H1 (cell line): ENCODE measurements around the gene TLR9. TPM values are rescaled to one million over a fixed set of nuclear protein-coding genes. Genes with fewer than 3 reads are reported as not detected.

ENCODE experiments used
- CTCF ChIA-PET: fragments of 300-600 bp; sonication (Branson Sonifier 250); formaldehyde crosslinking; loops from one replicate; lab custom pipeline; 2021; ENCODE audit not compliant: partially characterized antibody; lab: Charles Lee
- POLR2A ChIA-PET: fragments of 300-600 bp; sonication (Branson Sonifier 250); formaldehyde crosslinking; loops from one replicate; lab custom pipeline; 2021; ENCODE audit warnings: inconsistent platforms; ENCODE audit not compliant: partially characterized antibody; lab: Charles Lee
- DNase-seq, 2 experiments: peaks; one replicate each; pipeline versions ENCODE4 v3.0.0 to v3.0.0-alpha.2; 2010 to 2022; ENCODE audit warnings: low spot score in 2 of 2, low read depth in 1 of 2, mixed read lengths in 1 of 2
- FAIRE-seq: peaks from 2 replicates; lab custom pipeline; 2011; peaks lifted over from hg19 to GRCh38; lab: Jason Lieb, UNC
- H2AFZ ChIP-seq: 2 replicates; pipeline ENCODE4 v1.8.1; 2012; ENCODE audit warnings: low read length, inconsistent platforms
- H2AK5ac ChIP-seq: 2 replicates; pipeline ENCODE4 v1.6.1; 2013; ENCODE audit warnings: low read depth, low read length
- H2BK120ac ChIP-seq: replicated peaks from 2 replicates; pipeline ENCODE3; 2013; ENCODE audit warnings: low read depth, low read length, inconsistent platforms
- H2BK12ac ChIP-seq: 2 replicates; pipeline ENCODE4 v1.6.1; 2013; ENCODE audit warnings: low read depth, low read length
- H2BK15ac ChIP-seq: 2 replicates; pipeline ENCODE4 v1.6.1; 2013; ENCODE audit warnings: low read length
- H2BK20ac ChIP-seq: 2 replicates; pipeline ENCODE4 v1.6.1; 2013; ENCODE audit warnings: low read length
- H2BK5ac ChIP-seq: 2 replicates; pipeline ENCODE4 v1.6.1; 2013; ENCODE audit warnings: low read depth, low read length
- H3K14ac ChIP-seq: 2 replicates; pipeline ENCODE4 v1.6.1; 2013; ENCODE audit warnings: inconsistent platforms; ENCODE audit not compliant: insufficient read length
- H3K18ac ChIP-seq: 2 replicates; pipeline ENCODE4 v1.6.1; 2013; ENCODE audit warnings: low read length; ENCODE audit errors: extremely low read depth
- H3K23ac ChIP-seq: 2 replicates; pipeline ENCODE4 v1.6.1; 2013; ENCODE audit warnings: inconsistent platforms; ENCODE audit not compliant: insufficient read length
- H3K23me2 ChIP-seq: 2 replicates; pipeline ENCODE4 v1.6.1; 2013; ENCODE audit warnings: low read depth, low read length
- H3K27ac ChIP-seq: 2 replicates; pipeline ENCODE4 v1.6.1; 2011; ENCODE audit warnings: low read depth, low read length, inconsistent platforms
- H3K27me3 ChIP-seq, 4 experiments: replicated peaks in 1 of 4; 1 replicate in 1 of 4; 2 replicates in 3 of 4; pipeline versions ENCODE4 v1.6.1 to v1.8.1; 2011 to 2013; ENCODE audit warnings: low read length in 3 of 4, mild to moderate bottlenecking in 3 of 4, inconsistent platforms in 2 of 4, mixed read lengths in 2 of 4, moderate library complexity in 1 of 4; ENCODE audit not compliant: control insufficient read depth in 3 of 4, insufficient read depth in 3 of 4; ENCODE audit errors: extremely low read depth in 1 of 4
- H3K36me3 ChIP-seq, 4 experiments: 2 replicates each; pipeline versions ENCODE4 v1.6.1 to v1.8.1; 2011 to 2013; ENCODE audit warnings: mild to moderate bottlenecking in 4 of 4, low read length in 3 of 4, moderate library complexity in 2 of 4, control low read depth in 1 of 4, inconsistent platforms in 1 of 4; ENCODE audit not compliant: insufficient read depth in 4 of 4, control insufficient read depth in 2 of 4
- H3K4ac ChIP-seq: replicated peaks from 2 replicates; pipeline ENCODE3; 2013; ENCODE audit warnings: low read length, low read depth, mixed read lengths, inconsistent platforms; ENCODE audit not compliant: insufficient read length
- H3K4me1 ChIP-seq, 4 experiments: replicated peaks in 1 of 4; 1 replicate in 1 of 4; 2 replicates in 3 of 4; pipeline versions ENCODE4 v1.6.1 to v1.8.1; 2011 to 2013; ENCODE audit warnings: low read length in 3 of 4, inconsistent platforms in 2 of 4, mixed read lengths in 1 of 4; ENCODE audit not compliant: insufficient read depth in 4 of 4, control insufficient read depth in 3 of 4
- H3K4me2 ChIP-seq, 2 experiments: 2 replicates each; pipeline versions ENCODE4 v1.6.1 to v1.8.1; 2011 to 2013; ENCODE audit warnings: low read depth in 2 of 2, low read length in 2 of 2, control low read depth in 1 of 2, inconsistent platforms in 1 of 2, mild to moderate bottlenecking in 1 of 2; ENCODE audit not compliant: insufficient read depth in 1 of 2
- H3K4me3 ChIP-seq, 4 experiments: fragments of 200-600, 300-600 bp in 1 of 4; sonication (generic), shearing (Covaris generic), sonication (Bioruptor Twin) in 1 of 4; 2 replicates each; pipeline versions ENCODE4 v1.5.1 to v1.8.1; 2011 to 2016; ENCODE audit warnings: low read length in 4 of 4, low read depth in 3 of 4, control low read depth in 2 of 4, inconsistent platforms in 2 of 4, mild to moderate bottlenecking in 2 of 4, mixed read lengths in 1 of 4, moderate library complexity in 1 of 4; ENCODE audit not compliant: insufficient read depth in 2 of 4; ENCODE audit errors: extremely low read depth in 1 of 4
- H3K56ac ChIP-seq: replicated peaks from 2 replicates; pipeline ENCODE3; 2013; ENCODE audit warnings: low read depth, mild to moderate bottlenecking, mixed read lengths, low read length, inconsistent platforms; ENCODE audit not compliant: insufficient read length
- H3K79me1 ChIP-seq: 2 replicates; pipeline ENCODE4 v1.6.1; 2013; ENCODE audit warnings: low read depth, low read length, control low read depth
- H3K79me2 ChIP-seq, 2 experiments: 2 replicates each; pipeline versions ENCODE4 v1.6.1 to v1.8.1; 2012 to 2013; ENCODE audit warnings: low read length in 2 of 2, mild to moderate bottlenecking in 2 of 2, inconsistent platforms in 1 of 2; ENCODE audit not compliant: insufficient read depth in 2 of 2, control insufficient read depth in 1 of 2
- H3K9ac ChIP-seq, 4 experiments: replicated peaks in 1 of 4; 1 replicate in 1 of 4; 2 replicates in 3 of 4; pipeline versions ENCODE4 v1.6.1 to v1.8.1; 2011 to 2013; ENCODE audit warnings: low read depth in 3 of 4, low read length in 3 of 4, control low read depth in 2 of 4, mild to moderate bottlenecking in 2 of 4, moderate library complexity in 2 of 4, inconsistent platforms in 1 of 4; ENCODE audit errors: extremely low read depth in 1 of 4
- H3K9me3 ChIP-seq, 2 experiments: 2 replicates each; pipeline versions ENCODE4 v1.6.1 to v1.8.1; 2012 to 2013; ENCODE audit warnings: mild to moderate bottlenecking in 2 of 2, moderate library complexity in 2 of 2, control low read depth in 1 of 2, inconsistent platforms in 1 of 2, low read depth in 1 of 2, low read length in 1 of 2, mixed read lengths in 1 of 2; ENCODE audit not compliant: insufficient read depth in 2 of 2
- H4K20me1 ChIP-seq, 2 experiments: replicated peaks in 1 of 2; 2 replicates each; pipeline versions ENCODE3 to v1.8.1; 2011 to 2013; ENCODE audit warnings: inconsistent platforms in 2 of 2, low read length in 2 of 2, mild to moderate bottlenecking in 1 of 2; ENCODE audit not compliant: insufficient read depth in 2 of 2, control insufficient read depth in 1 of 2
- H4K5ac ChIP-seq: 2 replicates; pipeline ENCODE4 v1.6.1; 2013; ENCODE audit warnings: low read length, low read depth, mixed read lengths, inconsistent platforms; ENCODE audit not compliant: insufficient read length
- H4K8ac ChIP-seq: 2 replicates; pipeline ENCODE4 v1.8.0; 2013; ENCODE audit warnings: mild to moderate bottlenecking, moderate library complexity, low read length, inconsistent platforms; ENCODE audit not compliant: insufficient read depth; ENCODE audit errors: extremely low read depth
- H4K91ac ChIP-seq: replicated peaks from 2 replicates; pipeline ENCODE3; 2013; ENCODE audit warnings: low read length, mixed read lengths, inconsistent platforms; ENCODE audit not compliant: insufficient read length
- ASH2L ChIP-seq: fragments of 200-600, 300-600 bp; sonication (generic); IDR thresholded peaks from one replicate; pipeline ENCODE4 v1.7.1; 2017; ENCODE audit warnings: low read length
- CBX5 ChIP-seq: fragments of 300-800, 300-1000 bp; sonication (generic); IDR thresholded peaks from 2 replicates; pipeline ENCODE4 v1.7.1; 2016; ENCODE audit warnings: antibody characterized with exemption, low read length, low read depth
- CHD2 ChIP-seq: IDR thresholded peaks from 2 replicates; pipeline ENCODE4 v1.6.1; 2012; ENCODE audit warnings: low read length, improper control_type of control experiment
- EP300 ChIP-seq, 2 experiments: IDR thresholded peaks; 1 replicate in 1 of 2; 2 replicates in 1 of 2; pipeline ENCODE4 v1.6.1; 2011 to 2012; ENCODE audit warnings: low read depth in 2 of 2, low read length in 2 of 2, mild to moderate bottlenecking in 2 of 2, borderline replicate concordance in 1 of 2, inconsistent platforms in 1 of 2, moderate library complexity in 1 of 2
- KDM4A ChIP-seq: IDR thresholded peaks from one replicate; pipeline ENCODE4 v1.7.1; 2012; ENCODE audit warnings: low read depth, mild to moderate bottlenecking, moderate library complexity, low read length, inconsistent platforms; ENCODE audit not compliant: severe bottlenecking
- NRF1 ChIP-seq: IDR thresholded peaks from 2 replicates; pipeline ENCODE4 v1.6.1; 2011; ENCODE audit warnings: mild to moderate bottlenecking, low read depth, low read length, improper control_type of control experiment
- PHF8 ChIP-seq: fragments of 200-600 bp; sonication (generic); conservative IDR thresholded peaks from 2 replicates; pipeline ENCODE4 v1.7.1; 2012; ENCODE audit warnings: low read depth, mild to moderate bottlenecking, inconsistent platforms, low read length, moderate library complexity
- RBBP5 ChIP-seq: IDR thresholded peaks from 2 replicates; pipeline ENCODE4 v1.7.1; 2012; ENCODE audit warnings: low read depth, mild to moderate bottlenecking, inconsistent platforms, low read length, moderate library complexity, borderline replicate concordance
- RNF2 ChIP-seq: fragments of 200-900, 300-1000 bp; sonication (generic); IDR thresholded peaks from 2 replicates; pipeline ENCODE4 v1.7.1; 2016; ENCODE audit warnings: borderline replicate concordance, low read depth, mild to moderate bottlenecking, antibody characterized with exemption, low read length; ENCODE audit not compliant: poor library complexity, severe bottlenecking; ENCODE audit errors: missing control alignments
- SUZ12 ChIP-seq: fragments of 200-600 bp; sonication (generic); IDR thresholded peaks from 2 replicates; pipeline ENCODE4 v1.6.1; 2012; ENCODE audit warnings: mild to moderate bottlenecking, inconsistent platforms, low read length, moderate library complexity, mixed read lengths
- WGBS, 2 experiments: shearing (Covaris generic) in 1 of 2; methylation state at CpG; one replicate each; pipeline versions ENCODE4 v1.1.6 to v1.1.7; 2013 to 2015; ENCODE audit warnings: low lambda C conversion rate in 2 of 2, mixed read lengths in 2 of 2, inconsistent platforms in 1 of 2, low coverage in 1 of 2, missing lambda C conversion rate in 1 of 2; ENCODE audit not compliant: insufficient replicate concordance in 2 of 2, insufficient coverage in 1 of 2, insufficient read length in 1 of 2; ENCODE audit errors: extremely low coverage in 1 of 2, missing lambda C conversion rate in 1 of 2; 5-methylcytosine and 5-hydroxymethylcytosine counted together
- polyA plus RNA-seq, 7 experiments: library from polyadenylated mRNA; depleted of rRNA in 3 of 7; stranded (reverse) in 5 of 7; unstranded in 2 of 7; fragments of >200 nt in 5 of 7; fragments of 200-250 nt in 2 of 7; gene quantifications; 1 replicate in 5 of 7; 2 replicates in 1 of 7; 4 replicates in 1 of 7; pipeline versions ENCODE4 v1.2.1 to v1.2.3, GENCODE V29; 2011 to 2013; ENCODE audit warnings: missing spikeins in 2 of 7, mixed read lengths in 2 of 7
- total RNA-seq: library from RNA; stranded (reverse); fragmentation: NEBNext Ultra II Directional; extraction: Animal tissue kit (Norgen Biotek cat#: 25700); gene quantifications from 2 replicates; pipeline ENCODE4 v1.2.1, GENCODE V29; 2021
- TF ChIP-seq, protein P1 (sequence below): IDR thresholded peaks from 2 replicates; pipeline ENCODE4 v1.6.1; 2012; ENCODE audit warnings: low read length, inconsistent platforms

The TLR9 gene
- total and polyA plus RNA-seq, 2 of the 8 experiments (the other 6 are each of a cell fraction or from before 2014, with no cell fraction given), result 0.05 TPM; not detected in 1

DNA sequence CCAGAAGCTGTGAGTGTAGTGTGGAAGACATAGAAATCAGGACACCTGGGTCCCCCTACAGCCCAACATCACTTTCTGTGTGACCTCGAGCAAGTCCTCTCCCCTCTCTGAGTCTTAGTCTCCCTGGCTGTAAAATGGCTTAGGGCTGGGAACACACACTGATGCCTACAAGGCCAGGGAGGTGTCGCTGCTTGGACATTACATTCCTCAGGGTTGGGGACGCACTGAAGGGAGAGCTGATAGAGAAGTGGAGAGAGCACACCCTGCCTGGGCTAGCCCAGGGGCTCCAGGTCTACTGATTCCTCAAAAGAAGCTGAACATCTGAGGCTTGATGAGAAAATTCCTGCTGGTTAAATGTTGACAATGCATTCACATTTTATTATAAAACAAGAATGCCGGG lies 33.8 kb downstream of the TLR9 start:
- Histone ChIP-seq H4K8ac (no peak overlapping the region), H3K79me1 (no peaks in the 10 kb centered on the region), H2BK120ac (no peak overlapping the region), H3K9ac (no peak overlapping the region), H2BK5ac (no peak overlapping the region), H4K20me1 (no peaks in the 10 kb centered on the region), H3K9me3 (no peaks in the 10 kb centered on the region), H3K56ac (no peak overlapping the region), H3K4me3 (no peak overlapping the region), H3K4me1 (peaks cover 0 to 2% (median 0%) of the 10 kb centered on the region in 4 experiments; a peak in 1 of 7 replicates), H3K23me2 (no peaks in the 10 kb centered on the region), H2BK20ac (no peak overlapping the region), H3K14ac (no peak overlapping the region), H2BK12ac (no peak overlapping the region), H3K79me2 (no peaks in the 10 kb centered on the region), H3K4ac (no peak overlapping the region), H2AFZ (no peak overlapping the region), H4K91ac (no peak overlapping the region), H3K36me3 (no peaks in the 10 kb centered on the region), H2AK5ac (no peak overlapping the region), H3K4me2 (no peak overlapping the region), H4K5ac (no peak overlapping the region), H2BK15ac (0 out of 2 replicates have a peak overlapping the region, but pooled peaks have one; percentile 55), H3K23ac (no peak overlapping the region), H3K18ac (no peak overlapping the region), H3K27me3 (peaks cover 0 to 2% (median 0%) of the 10 kb centered on the region in 4 experiments; a peak in 2 of 7 replicates), H3K27ac (no peak overlapping the region)
- 76% methylated on average over 4 of the region's 4 CpGs; no CpG with 5 or more reads in 1 of the 2 experiments for WGBS, 2 experiments
- ChIA-PET POLR2A (interaction anchor here (0.9 to 1.0 kb wide), 2 partner anchors 15 to 34 kb away, joined by 3 read pairs; no protein-coding TSS in a partner anchor), CTCF (interaction anchor here (1.2 kb wide), 2 partner anchors 29 to 30 kb away, joined by 3 to 4 read pairs; no protein-coding TSS in a partner anchor)
- no peak for FAIRE-seq
- no peak for DNase-seq
- TF ChIP-seq SUZ12 (no peak), CHD2 (no peak), KDM4A (no peak), PHF8 (no peak), CBX5 (no peak), ASH2L (no peak), NRF1 (no peak), RNF2 (no peak), EP300 (IDR thresholded peaks at IDR 0.05; ENCODE audit: borderline replicate concordance in 1 of 2, low read depth in 2 of 2, low read length in 2 of 2) (no peak), RBBP5 (no peak)
- TF ChIP-seq, protein P1, sequence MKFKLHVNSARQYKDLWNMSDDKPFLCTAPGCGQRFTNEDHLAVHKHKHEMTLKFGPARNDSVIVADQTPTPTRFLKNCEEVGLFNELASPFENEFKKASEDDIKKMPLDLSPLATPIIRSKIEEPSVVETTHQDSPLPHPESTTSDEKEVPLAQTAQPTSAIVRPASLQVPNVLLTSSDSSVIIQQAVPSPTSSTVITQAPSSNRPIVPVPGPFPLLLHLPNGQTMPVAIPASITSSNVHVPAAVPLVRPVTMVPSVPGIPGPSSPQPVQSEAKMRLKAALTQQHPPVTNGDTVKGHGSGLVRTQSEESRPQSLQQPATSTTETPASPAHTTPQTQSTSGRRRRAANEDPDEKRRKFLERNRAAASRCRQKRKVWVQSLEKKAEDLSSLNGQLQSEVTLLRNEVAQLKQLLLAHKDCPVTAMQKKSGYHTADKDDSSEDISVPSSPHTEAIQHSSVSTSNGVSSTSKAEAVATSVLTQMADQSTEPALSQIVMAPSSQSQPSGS, result no peak
